ENCODE results near the gene TIMM17B.

DNA sequence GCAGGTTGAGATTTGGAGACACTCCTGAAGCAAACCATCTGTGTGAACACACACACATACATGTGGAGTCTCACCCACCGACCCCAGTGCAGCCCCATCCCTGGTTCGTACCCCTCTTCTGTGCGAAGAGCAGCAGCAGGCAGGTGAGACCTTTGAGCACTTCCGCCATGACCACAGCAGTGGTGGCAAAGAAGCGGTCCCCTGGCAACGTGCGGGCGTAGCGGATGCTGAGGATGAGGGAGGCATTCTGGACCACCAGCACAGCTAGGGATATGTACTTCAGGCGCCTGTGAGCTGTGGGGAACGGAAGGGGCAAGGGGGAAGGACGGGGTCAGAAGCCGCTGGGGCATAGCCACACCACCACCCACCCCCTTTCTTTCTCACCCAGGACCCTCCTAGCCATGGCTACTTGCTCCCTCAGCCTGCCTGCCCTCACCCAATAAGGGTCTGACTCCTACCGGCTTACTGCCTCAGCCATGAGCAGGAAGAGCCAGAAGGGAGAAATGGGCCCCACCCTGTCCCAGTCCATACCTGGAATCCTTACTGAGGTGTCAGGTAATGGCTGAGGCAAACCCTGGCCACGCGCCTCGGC lies 12.2 kb upstream of the TIMM17B start:
- TF ChIP-seq POLR2A (IDR thresholded peaks at IDR 0.05) = no peak
- TF ChIP-seq, protein P1, sequence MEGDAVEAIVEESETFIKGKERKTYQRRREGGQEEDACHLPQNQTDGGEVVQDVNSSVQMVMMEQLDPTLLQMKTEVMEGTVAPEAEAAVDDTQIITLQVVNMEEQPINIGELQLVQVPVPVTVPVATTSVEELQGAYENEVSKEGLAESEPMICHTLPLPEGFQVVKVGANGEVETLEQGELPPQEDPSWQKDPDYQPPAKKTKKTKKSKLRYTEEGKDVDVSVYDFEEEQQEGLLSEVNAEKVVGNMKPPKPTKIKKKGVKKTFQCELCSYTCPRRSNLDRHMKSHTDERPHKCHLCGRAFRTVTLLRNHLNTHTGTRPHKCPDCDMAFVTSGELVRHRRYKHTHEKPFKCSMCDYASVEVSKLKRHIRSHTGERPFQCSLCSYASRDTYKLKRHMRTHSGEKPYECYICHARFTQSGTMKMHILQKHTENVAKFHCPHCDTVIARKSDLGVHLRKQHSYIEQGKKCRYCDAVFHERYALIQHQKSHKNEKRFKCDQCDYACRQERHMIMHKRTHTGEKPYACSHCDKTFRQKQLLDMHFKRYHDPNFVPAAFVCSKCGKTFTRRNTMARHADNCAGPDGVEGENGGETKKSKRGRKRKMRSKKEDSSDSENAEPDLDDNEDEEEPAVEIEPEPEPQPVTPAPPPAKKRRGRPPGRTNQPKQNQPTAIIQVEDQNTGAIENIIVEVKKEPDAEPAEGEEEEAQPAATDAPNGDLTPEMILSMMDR (IDR thresholded peaks at IDR 0.05) = no peak
